HG02970 (cell line): Measurements from ENCODE around the gene RHBDD1.

Source experiments
- ATAC-seq: cut with Tn5 transposase; IDR thresholded peaks from one replicate; pipeline ENCODE4 v1.9.1; 2021; ENCODE audit warnings: mild to moderate bottlenecking, moderate library complexity, moderate number of reproducible peaks; ENCODE audit not compliant: unreplicated experiment, low FRiP score

RHBDD1 gene

GRCh38 chr2:226909126-226909525 lies 73.3 kb downstream of the RHBDD1 start:
- no peak for ATAC-seq

- no peak for ATAC-seq
Observed at GRCh38 chr2:226909836-226910235, 74.0 kb downstream of the RHBDD1 start.

- ATAC-seq: no peak
Observed at GRCh38 chr2:226910384-226910783, 74.5 kb downstream of the RHBDD1 start.

- ATAC-seq: no peak
Observed at GRCh38 chr2:226911932-226912331, 76.1 kb downstream of the RHBDD1 start.

- no peak for ATAC-seq
Observed at GRCh38 chr2:226913641-226914040, 77.8 kb downstream of the RHBDD1 start.

- no peak for ATAC-seq
Observed at GRCh38 chr2:226915846-226916360, 80.0 kb downstream of the RHBDD1 start.

- no peak for ATAC-seq
Observed at GRCh38 chr2:226916669-226917068, 80.8 kb downstream of the RHBDD1 start.

GRCh38 chr2:226932443-226932842 lies 96.6 kb downstream of the RHBDD1 start:
- no peak for ATAC-seq

- no peak for ATAC-seq
Observed at GRCh38 chr2:226934546-226935201, 98.8 kb downstream of the RHBDD1 start.

- ATAC-seq: no peak
Observed at GRCh38 chr2:226943862-226944620, 108.2 kb downstream of the RHBDD1 start.

- no peak for ATAC-seq
Observed at GRCh38 chr2:226953206-226953605, 117.4 kb downstream of the RHBDD1 start.

GRCh38 chr2:226953826-226954225 lies 118.0 kb downstream of the RHBDD1 start:
- no peak for ATAC-seq

GRCh38 chr2:226956659-226957058 lies 120.8 kb downstream of the RHBDD1 start:
- ATAC-seq: no peak

GRCh38 chr2:226959418-226959817 lies 123.6 kb downstream of the RHBDD1 start:
- ATAC-seq: no peak

GRCh38 chr2:226962176-226962773 lies 126.4 kb downstream of the RHBDD1 start:
- no peak for ATAC-seq

GRCh38 chr2:226963528-226963927 lies 127.7 kb downstream of the RHBDD1 start:
- no peak for ATAC-seq

GRCh38 chr2:226965376-226965775 lies 129.5 kb downstream of the RHBDD1 start:
- no peak for ATAC-seq

- ATAC-seq: no peak
Observed at GRCh38 chr2:226969417-226970080, 133.7 kb downstream of the RHBDD1 start.

GRCh38 chr2:226970362-226970761 lies 134.5 kb downstream of the RHBDD1 start:
- no peak for ATAC-seq

- ATAC-seq: no peak
Observed at GRCh38 chr2:226971084-226971483, 135.2 kb downstream of the RHBDD1 start.

GRCh38 chr2:226971770-226972169 lies 135.9 kb downstream of the RHBDD1 start:
- ATAC-seq: no peak
